GM20000 (cell line): Measurements from ENCODE around the gene SLC66A2.
"Not testable (repeated sequence)": the region's sequence is repeated elsewhere in the genome, so short reads cannot be mapped to it uniquely, and the experiment has no call there.

ENCODE experiments used
- DNase-seq: peaks from one replicate; pipeline ENCODE4 v3.0.0; 2012; ENCODE audit warnings: low spot score
- CTCF ChIP-seq: IDR thresholded peaks from 2 replicates; pipeline ENCODE4 v1.5.1; 2012; ENCODE audit warnings: mild to moderate bottlenecking, control low read depth; ENCODE audit errors: extremely low read depth, missing control alignments

Gene SLC66A2

DNA sequence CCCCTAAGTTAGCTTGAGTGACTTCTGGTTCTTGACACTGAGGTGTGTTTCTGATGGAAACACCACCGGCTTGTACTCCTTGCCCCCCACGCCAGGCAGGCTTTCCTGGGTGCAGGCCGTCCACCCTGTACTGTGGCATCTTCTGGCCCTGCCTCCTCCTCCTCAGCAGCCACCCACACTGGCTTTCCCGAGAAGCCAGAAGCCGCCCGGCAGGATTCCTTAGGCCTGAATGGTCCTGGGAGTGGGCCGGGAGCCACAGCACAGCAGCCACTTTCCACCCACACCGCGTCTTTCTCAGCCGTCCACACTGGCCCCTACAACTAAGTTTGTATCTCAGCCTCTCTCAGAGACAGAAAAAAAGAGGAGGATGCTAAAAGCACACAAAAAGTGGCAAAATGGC, 10.9 kb upstream of the SLC66A2 start:
- TF ChIP-seq CTCF = no peak
- no peak for DNase-seq

DNA sequence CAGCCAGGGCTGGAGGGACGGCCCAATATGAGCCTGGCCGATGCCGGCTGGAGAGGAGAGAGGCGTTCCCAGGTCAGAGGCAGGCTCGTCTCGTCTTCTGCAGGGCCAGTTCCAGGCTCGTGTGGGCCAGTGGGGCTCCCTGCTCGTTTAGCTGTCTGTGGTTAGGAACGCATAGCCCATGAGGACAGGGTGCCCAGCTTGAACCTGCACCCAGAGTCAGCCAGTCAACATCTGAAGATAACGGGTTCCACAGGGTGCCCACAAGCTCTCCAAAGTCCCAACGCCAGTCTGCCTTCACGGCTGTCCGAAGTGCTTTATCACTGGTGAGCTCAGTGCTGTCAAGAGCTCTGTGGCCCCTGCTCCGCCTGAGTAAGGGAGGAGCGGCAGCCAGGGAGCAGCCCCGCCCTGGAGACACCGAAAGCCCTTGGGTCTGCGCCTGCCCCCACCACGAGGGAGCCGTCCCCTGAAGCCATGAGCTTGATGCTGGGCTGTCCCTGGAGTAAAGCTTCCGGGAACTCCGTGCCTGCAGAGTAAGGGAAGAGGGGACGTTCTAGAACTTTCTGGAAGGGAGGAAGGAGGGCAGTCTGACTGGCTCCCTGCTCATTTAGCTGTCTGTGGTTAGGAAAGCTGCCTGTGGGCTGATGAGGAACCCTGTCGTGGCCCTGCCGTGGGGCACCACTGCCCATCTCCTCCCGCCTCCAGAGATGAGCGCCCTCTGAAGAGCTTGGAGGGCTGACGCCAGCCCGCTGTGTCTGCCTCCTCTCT, 10.3 kb upstream of the SLC66A2 start:
- no peak for TF ChIP-seq CTCF
- no peak for DNase-seq

DNA sequence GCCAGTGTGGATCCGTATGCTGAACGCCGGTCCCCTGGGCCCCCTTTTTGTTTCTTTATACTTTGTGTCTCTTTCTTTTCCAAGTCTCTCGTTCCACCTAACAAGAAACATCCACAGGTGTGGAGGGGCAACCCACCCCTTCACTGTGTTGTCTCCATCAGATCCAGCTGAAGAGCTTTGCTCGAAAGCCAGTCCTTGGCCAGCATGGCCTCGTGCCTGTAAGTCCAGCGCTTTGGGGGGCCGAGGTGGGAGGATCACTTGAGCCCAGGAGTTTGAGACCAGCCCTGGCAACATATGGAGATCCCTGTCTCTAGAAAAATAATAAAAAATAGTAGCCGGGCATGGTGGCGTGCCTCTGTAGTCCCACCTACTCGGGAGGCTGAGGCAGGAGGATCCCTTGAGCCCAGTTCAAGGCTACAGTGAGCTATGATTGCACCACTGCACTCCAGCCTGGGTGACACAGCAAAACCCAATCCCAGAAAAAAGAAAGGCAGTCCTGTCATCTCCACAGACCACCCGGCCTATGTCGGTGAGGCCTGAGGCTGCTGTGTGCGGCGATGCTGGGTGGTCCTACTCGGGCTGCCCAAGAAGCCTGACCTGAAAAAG, 9.6 kb upstream of the SLC66A2 start:
- no peak for DNase-seq
- TF ChIP-seq CTCF = no peak

DNA sequence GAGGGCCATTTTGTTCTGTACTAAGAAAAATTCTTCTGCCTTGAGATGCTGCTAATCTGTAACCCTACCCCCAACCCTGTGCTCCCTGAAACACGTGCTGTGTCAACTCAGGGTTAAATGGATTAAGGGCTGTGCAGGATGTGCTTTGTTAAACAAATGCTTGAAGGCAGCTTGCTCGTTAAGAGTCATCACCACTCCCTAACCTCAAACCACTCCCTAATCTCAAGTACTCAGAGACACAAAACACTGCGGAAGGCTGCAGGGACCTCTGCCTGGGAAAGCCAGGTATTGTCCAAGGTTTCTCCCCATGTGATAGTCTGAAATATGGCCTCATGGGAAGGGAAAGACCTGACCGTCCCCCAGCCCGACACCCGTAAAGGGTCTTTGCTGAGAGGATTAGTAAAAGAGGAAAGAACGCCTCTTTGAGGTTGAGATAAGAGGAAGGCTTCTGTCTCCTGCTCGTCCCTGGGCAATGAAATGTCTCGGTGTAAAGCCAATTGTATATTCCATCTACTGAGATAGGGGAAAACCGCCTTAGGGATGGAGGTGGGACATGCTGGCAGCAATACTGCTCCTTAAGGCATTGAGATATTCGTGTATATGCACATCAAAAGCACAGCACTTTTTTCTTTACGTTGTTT, 8.8 kb upstream of the SLC66A2 start:
- not testable (repeated sequence) for DNase-seq

- no peak for DNase-seq
- TF ChIP-seq CTCF = no peak
Measured at GRCh38 chr18:79958981-79959380, 7.5 kb upstream of the SLC66A2 start.

- DNase-seq = no peak
- TF ChIP-seq CTCF = no peak
Measured at GRCh38 chr18:79956276-79956675, 4.8 kb upstream of the SLC66A2 start.

GRCh38 chr18:79955302-79956075, 4.0 kb upstream of the SLC66A2 start:
- DNase-seq = no peak
- TF ChIP-seq CTCF = no peak
